HCT116 (cell line): ENCODE data around the gene APOLD1.

ENCODE experiments used
- EZH2 ChIP-seq: fragments of 200-600 bp; sonication (generic); IDR thresholded peaks from 2 replicates; pipeline ENCODE4 v1.6.1; 2017; ENCODE audit warnings: antibody characterized with exemption, mixed run types
- POLR2A ChIP-seq: IDR thresholded peaks from 2 replicates; pipeline ENCODE4 v1.7.0; 2011; ENCODE audit warnings: borderline replicate concordance; ENCODE audit not compliant: insufficient read depth, insufficient read length; ENCODE audit errors: extremely low read depth
- POLR2AphosphoS5 ChIP-seq: IDR thresholded peaks from 2 replicates; pipeline ENCODE4 v1.6.1; 2011; ENCODE audit warnings: mild to moderate bottlenecking, low read depth, low read length, moderate library complexity
- RAD21 ChIP-seq: IDR thresholded peaks from 2 replicates; pipeline ENCODE4 v1.6.1; 2012; ENCODE audit warnings: low read depth, mild to moderate bottlenecking
- ZFX ChIP-seq: fragments of 450-650 bp; IDR thresholded peaks from 2 replicates; pipeline ENCODE4 v1.6.1; 2017
- ZNF274 ChIP-seq: fragments of 200-500 bp; sonication (Bioruptor generic); IDR thresholded peaks from 2 replicates; pipeline ENCODE4 v1.6.1; 2014; ENCODE audit warnings: mild to moderate bottlenecking, low read depth, low read length, inconsistent platforms
- TF ChIP-seq, protein P1 (sequence below), 3 experiments: fragments of 200-600 bp in 1 of 3; sonication (generic) in 1 of 3; IDR thresholded peaks in 2 of 3; conservative IDR thresholded peaks in 1 of 3; 2 replicates each; pipeline ENCODE4 v1.5.1; 2012 to 2017; ENCODE audit warnings: low read depth in 2 of 3, low read length in 2 of 3, antibody characterized with exemption in 1 of 3, borderline replicate concordance in 1 of 3, control low read depth in 1 of 3, mild to moderate bottlenecking in 1 of 3, mixed read lengths in 1 of 3, mixed run types in 1 of 3, moderate library complexity in 1 of 3; ENCODE audit not compliant: insufficient read depth in 1 of 3
- TF ChIP-seq, protein P2 (sequence below): IDR thresholded peaks from 2 replicates; pipeline ENCODE4 v1.6.1; 2012

DNA sequence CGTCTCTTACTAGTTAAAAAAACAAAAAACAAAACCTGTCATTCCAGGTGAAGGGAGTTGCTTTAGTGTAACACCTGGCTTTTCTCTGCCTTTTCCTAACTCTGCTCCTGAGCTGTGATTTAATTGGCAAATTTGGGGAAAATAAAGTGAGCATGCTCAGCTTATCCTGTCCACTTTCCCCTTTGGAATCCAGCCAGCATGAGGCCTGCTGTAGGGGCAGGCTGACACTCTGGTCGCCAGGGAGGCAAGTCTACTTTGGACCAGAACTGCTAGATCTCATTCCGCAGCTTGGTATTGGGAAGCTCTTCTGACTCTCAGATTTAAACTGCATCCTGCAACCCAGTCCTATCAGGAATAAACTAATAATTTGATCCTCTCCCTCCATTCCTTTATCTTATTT is 38.2 kb upstream of the APOLD1 start:
- no peak for TF ChIP-seq RAD21
- TF ChIP-seq, protein P1, sequence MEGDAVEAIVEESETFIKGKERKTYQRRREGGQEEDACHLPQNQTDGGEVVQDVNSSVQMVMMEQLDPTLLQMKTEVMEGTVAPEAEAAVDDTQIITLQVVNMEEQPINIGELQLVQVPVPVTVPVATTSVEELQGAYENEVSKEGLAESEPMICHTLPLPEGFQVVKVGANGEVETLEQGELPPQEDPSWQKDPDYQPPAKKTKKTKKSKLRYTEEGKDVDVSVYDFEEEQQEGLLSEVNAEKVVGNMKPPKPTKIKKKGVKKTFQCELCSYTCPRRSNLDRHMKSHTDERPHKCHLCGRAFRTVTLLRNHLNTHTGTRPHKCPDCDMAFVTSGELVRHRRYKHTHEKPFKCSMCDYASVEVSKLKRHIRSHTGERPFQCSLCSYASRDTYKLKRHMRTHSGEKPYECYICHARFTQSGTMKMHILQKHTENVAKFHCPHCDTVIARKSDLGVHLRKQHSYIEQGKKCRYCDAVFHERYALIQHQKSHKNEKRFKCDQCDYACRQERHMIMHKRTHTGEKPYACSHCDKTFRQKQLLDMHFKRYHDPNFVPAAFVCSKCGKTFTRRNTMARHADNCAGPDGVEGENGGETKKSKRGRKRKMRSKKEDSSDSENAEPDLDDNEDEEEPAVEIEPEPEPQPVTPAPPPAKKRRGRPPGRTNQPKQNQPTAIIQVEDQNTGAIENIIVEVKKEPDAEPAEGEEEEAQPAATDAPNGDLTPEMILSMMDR (IDR thresholded peaks at IDR 0.05 in 2 of 3, conservative IDR thresholded peaks at IDR 0.05 in 1 of 3; ENCODE audit: borderline replicate concordance in 1 of 3, insufficient read depth in 1 of 3, low read depth in 2 of 3, low read length in 2 of 3): no peak
- TF ChIP-seq EZH2: no peak
- no peak for TF ChIP-seq POLR2AphosphoS5
- TF ChIP-seq ZNF274: no peak
- TF ChIP-seq POLR2A: no peak
- TF ChIP-seq ZFX: no peak
- TF ChIP-seq, protein P2, sequence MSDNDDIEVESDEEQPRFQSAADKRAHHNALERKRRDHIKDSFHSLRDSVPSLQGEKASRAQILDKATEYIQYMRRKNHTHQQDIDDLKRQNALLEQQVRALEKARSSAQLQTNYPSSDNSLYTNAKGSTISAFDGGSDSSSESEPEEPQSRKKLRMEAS: no peak
